Natural killer cell treated with Interleukin-12 subunit alpha and Interleukin-12 subunit beta and Interleukin-15 and Interleukin-18, amount 100 ng/mL, for 72 hours (primary cell): ENCODE results near the gene H6PD. TPM values are rescaled to one million over a fixed set of nuclear protein-coding genes. Genes with fewer than 3 reads are reported as not detected.
A peak's percentile ranks its signal among the peaks of the same experiment; 100 is the strongest.

Experiments used
- ATAC-seq, 2 donors: fragments of 150-1000 bp; cut with Tn5 transposase in 1 of 2; sonication (Bioruptor Pico), chemical (Tn5 transposase) in 1 of 2; 2 replicates each; pipeline ENCODE4 v1.10.0; 2021
- DNase-seq: peaks from one replicate; pipeline ENCODE4 v3.0.0; 2022; ENCODE audit warnings: low spot score
- H3K27ac Mint-ChIP-seq, 2 donors: 1 replicate in 1 of 2; 2 replicates in 1 of 2; pipeline ENCODE4 v1.8.0; 2022; ENCODE audit warnings: mixed read lengths in 2 of 2, mild to moderate bottlenecking in 1 of 2, moderate library complexity in 1 of 2
- H3K27me3 Mint-ChIP-seq, 2 donors: 1 replicate in 1 of 2; 2 replicates in 1 of 2; pipeline ENCODE4 v1.8.0; 2022; ENCODE audit warnings: mixed read lengths in 2 of 2
- H3K36me3 Mint-ChIP-seq: one replicate; pipeline ENCODE4 v1.8.0; 2022; ENCODE audit warnings: mixed read lengths
- H3K4me1 Mint-ChIP-seq, 2 donors: 1 replicate in 1 of 2; 2 replicates in 1 of 2; pipeline ENCODE4 v1.8.0; 2022; ENCODE audit warnings: low read depth in 2 of 2, mixed read lengths in 2 of 2, mild to moderate bottlenecking in 1 of 2
- H3K4me3 Mint-ChIP-seq: one replicate; pipeline ENCODE4 v1.8.0; 2022; ENCODE audit warnings: mixed read lengths
- H3K9me3 Mint-ChIP-seq: 2 replicates; pipeline ENCODE4 v1.8.0; 2022; ENCODE audit warnings: mixed read lengths
- total RNA-seq, 2 donors: library from RNA; stranded (reverse); gene quantifications; one replicate each; pipeline ENCODE4 v1.2.3, GENCODE V29; 2022

Gene H6PD, protein sequence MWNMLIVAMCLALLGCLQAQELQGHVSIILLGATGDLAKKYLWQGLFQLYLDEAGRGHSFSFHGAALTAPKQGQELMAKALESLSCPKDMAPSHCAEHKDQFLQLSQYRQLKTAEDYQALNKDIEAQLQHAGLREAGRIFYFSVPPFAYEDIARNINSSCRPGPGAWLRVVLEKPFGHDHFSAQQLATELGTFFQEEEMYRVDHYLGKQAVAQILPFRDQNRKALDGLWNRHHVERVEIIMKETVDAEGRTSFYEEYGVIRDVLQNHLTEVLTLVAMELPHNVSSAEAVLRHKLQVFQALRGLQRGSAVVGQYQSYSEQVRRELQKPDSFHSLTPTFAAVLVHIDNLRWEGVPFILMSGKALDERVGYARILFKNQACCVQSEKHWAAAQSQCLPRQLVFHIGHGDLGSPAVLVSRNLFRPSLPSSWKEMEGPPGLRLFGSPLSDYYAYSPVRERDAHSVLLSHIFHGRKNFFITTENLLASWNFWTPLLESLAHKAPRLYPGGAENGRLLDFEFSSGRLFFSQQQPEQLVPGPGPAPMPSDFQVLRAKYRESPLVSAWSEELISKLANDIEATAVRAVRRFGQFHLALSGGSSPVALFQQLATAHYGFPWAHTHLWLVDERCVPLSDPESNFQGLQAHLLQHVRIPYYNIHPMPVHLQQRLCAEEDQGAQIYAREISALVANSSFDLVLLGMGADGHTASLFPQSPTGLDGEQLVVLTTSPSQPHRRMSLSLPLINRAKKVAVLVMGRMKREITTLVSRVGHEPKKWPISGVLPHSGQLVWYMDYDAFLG
- 10 to 100 TPM; 14.1 to 15.1 TPM for total RNA-seq

DNA sequence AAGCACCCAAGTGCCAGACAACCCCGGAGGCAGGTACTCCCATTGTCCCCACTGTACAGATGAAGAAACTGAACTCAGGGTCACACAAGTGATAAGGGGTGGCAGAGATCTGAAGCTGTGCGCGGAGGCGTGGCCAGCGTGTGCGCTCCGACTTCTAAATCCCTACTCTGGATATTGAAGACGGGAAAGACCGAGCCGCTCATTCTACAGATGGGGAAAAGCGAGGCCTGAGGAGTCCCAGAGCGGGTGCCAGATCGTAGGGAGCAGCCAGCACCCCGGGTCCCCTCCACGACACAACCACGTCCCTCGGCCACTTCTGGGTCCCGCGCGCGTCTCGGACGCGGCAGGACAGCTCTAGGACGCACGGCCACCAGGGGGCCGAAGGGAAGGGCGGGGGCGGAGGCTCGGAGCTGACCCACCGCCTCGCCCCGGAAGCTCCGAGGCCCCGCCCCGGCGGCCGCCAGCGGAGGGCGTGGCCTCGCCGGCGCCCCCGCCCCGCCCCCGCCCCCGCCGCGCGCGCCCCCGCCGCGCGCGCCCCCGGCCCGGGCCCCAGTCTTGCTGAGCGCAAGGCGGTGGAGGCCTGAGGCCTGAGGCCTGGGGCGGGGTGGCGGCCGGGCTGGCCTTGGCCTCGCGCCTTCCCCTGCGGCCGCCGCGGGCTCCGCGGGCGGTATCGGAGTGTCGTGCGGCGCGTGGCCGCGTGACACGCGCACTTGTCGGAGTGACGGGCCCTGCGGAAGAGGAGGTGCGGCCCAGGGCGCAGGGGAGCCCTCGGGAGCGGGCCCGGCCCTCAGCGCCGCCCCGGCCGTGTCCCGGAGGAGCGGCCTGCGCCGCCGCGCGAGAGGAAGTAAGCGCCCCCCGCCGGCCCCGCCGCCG lies at the start of gene H6PD:
Gene H6PD (plus strand): TSS at position 552 of the 873 bp plus-strand sequence. CDS start 10,161 bp downstream, outside the sequence.
- peaks cover 24 to 45% of the 10 kb centered on the region in 2 donors for H3K4me1 Mint-ChIP-seq

DNA sequence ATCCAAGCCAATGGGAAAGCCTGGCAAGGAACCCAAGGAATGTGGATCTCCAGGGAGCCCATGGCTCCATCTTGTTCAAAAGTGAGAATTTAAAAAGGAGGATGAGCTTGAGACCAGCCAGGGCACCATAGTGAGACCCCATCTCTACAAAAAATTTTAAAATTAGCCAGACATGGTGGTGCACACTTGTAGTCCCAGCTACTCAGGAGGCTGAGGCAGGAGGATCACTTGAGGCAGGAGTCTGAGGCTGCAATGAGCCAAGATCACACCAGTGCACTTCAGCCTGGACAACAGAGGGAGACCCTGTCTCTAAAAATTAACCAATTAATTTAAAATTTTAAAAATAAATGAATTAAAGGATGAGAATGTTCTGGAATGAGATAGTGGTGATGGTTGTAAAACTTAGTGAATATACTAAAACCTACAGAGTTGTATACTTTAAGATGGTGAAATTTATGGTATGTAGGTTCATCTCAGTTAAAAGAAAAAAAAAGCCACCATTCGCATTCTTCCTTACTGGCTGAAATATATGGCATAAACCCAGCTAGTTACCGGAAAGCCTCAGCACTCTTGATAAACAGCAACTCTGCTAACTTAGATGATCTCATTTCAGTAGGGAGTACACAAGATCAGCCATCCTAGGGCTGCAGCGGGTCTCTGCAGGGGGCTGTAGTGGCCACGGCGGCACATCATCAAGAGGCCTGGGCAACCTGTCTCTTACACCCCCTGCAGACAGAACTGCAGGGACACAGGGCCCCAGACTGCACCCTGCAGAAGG lies 48.3 kb upstream of the H6PD start:
- ATAC-seq, result no peak
- Mint-ChIP-seq H3K4me1 (peaks cover 0 to 3% of the 10 kb centered on the region in 2 donors), H3K36me3 (no peaks in the 10 kb centered on the region), H3K27ac (no peak overlapping the region), H3K4me3 (no peak overlapping the region), H3K27me3 (peaks cover 10 to 13% of the 10 kb centered on the region in 2 donors), H3K9me3 (no peaks in the 10 kb centered on the region)
- no peak for DNase-seq

More for the DNA sequence above, at the start of gene H6PD:
- Mint-ChIP-seq H3K4me3 (peak within 1 kb of the TSS; percentile 89), H3K27me3 (no peaks in the 10 kb centered on the region), H3K27ac (peak within 1 kb of the TSS; percentile 82 to 88), H3K9me3 (no peaks in the 10 kb centered on the region), H3K36me3 (no peaks in the 10 kb centered on the region)
- DNase-seq, result peak; percentile 91
- peak; percentile 92 to 94 for ATAC-seq

DNA sequence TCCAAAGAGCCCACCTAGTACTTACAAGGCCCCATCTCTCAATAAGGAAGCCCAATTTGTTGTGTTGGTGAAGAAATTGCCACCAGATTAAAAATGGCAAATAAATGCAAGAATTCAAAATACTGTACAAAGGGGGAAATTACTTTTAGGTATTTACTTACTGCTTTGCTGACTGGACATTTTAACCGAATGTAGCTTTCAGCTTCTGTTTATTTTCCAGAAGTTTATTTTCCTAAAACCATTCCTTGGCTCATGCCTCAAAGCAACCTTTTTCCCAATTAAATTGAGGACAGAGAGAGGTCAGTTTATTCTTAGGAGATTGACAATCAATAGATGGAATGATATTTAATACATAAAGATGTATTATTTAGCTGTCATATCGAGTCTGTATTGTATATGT lies 47.6 kb upstream of the H6PD start:
- no peak overlapping the region for H3K4me3 Mint-ChIP-seq
- ATAC-seq (no peak), DNase-seq (no peak)
- H3K36me3 Mint-ChIP-seq, result no peaks in the 10 kb centered on the region
- H3K9me3 Mint-ChIP-seq, result no peaks in the 10 kb centered on the region
- H3K27me3 Mint-ChIP-seq, result peaks cover 6 to 12% of the 10 kb centered on the region in 2 donors
- no peak overlapping the region for H3K27ac Mint-ChIP-seq
- H3K4me1 Mint-ChIP-seq, result no peaks in the 10 kb centered on the region

DNA sequence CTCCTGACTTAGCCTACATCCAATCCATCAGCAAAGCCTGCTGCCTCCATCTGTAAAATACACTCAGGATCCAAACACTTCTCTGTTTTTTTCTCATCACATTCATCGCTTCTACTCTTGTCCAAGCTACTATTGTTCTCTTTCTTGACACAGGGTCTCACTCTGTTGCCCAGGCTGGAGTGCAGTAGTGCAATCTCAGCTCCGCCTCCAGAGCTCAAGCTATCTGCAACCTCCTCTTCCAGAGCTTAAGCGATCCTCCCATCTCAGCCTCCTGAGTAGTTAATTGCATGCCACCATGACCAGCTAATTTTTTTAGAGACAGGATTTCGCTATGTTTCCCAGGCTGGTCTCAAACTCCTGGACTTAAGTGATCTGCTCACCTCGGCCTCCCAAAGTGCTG lies 44.3 kb upstream of the H6PD start:
- Mint-ChIP-seq H3K9me3 (no peaks in the 10 kb centered on the region), H3K27ac (no peak overlapping the region), H3K4me1 (no peaks in the 10 kb centered on the region), H3K36me3 (no peaks in the 10 kb centered on the region), H3K4me3 (no peak overlapping the region), H3K27me3 (peaks cover 6 to 12% of the 10 kb centered on the region in 2 donors)
- DNase-seq (no peak), ATAC-seq (no peak)

DNA sequence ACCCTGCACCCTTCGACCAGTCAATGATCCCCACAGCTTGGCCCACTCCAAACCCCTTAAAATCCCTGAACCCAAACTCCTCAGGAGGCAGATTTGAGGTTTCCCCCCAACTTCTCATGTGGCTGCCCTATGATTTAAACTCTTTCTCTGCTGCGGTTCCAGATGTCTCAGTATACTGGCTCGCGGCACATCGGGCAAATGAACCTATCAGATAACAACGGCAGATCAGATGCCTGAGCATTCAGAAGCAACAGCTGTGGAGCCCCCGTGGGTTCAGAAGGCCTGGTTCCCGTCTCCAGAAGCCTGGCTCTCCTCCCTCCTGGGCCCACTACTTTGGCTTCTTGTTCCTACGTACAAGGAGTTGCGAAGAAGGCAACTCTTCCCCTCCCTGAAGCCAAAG lies 43.3 kb upstream of the H6PD start:
- ATAC-seq (no peak), DNase-seq (no peak)
- Mint-ChIP-seq H3K9me3 (no peaks in the 10 kb centered on the region), H3K36me3 (no peaks in the 10 kb centered on the region), H3K27ac (no peak overlapping the region), H3K4me3 (no peak overlapping the region), H3K27me3 (peaks cover 8 to 12% of the 10 kb centered on the region in 2 donors), H3K4me1 (peaks cover 1 to 2% of the 10 kb centered on the region in 2 donors)

- no peak overlapping the region for H3K27ac Mint-ChIP-seq
- peaks cover 18 to 20% of the 10 kb centered on the region in 2 donors for H3K27me3 Mint-ChIP-seq
- no peak overlapping the region for H3K4me3 Mint-ChIP-seq
- peaks cover 4 to 10% of the 10 kb centered on the region in 2 donors for H3K4me1 Mint-ChIP-seq
- H3K9me3 Mint-ChIP-seq, result no peaks in the 10 kb centered on the region
- H3K36me3 Mint-ChIP-seq, result no peaks in the 10 kb centered on the region
- ATAC-seq, result no peak
- DNase-seq, result no peak
These were observed 41.9 kb upstream of the H6PD start for GRCh38 chr1:9192578-9193232.

GRCh38 chr1:9193233-9193625 lies 41.3 kb upstream of the H6PD start:
- no peak for ATAC-seq
- Mint-ChIP-seq H3K36me3 (no peaks in the 10 kb centered on the region), H3K4me1 (peaks cover 4 to 10% of the 10 kb centered on the region in 2 donors), H3K9me3 (no peaks in the 10 kb centered on the region), H3K4me3 (no peak overlapping the region), H3K27ac (no peak overlapping the region), H3K27me3 (peaks cover 20 to 23% of the 10 kb centered on the region in 2 donors)
- no peak for DNase-seq

GRCh38 chr1:9194024-9194423 lies 40.5 kb upstream of the H6PD start:
- H3K27me3 Mint-ChIP-seq, result peaks cover 23 to 26% of the 10 kb centered on the region in 2 donors
- H3K27ac Mint-ChIP-seq, result no peak overlapping the region
- no peaks in the 10 kb centered on the region for H3K36me3 Mint-ChIP-seq
- H3K4me1 Mint-ChIP-seq, result peaks cover 4 to 10% of the 10 kb centered on the region in 2 donors
- no peak for ATAC-seq
- DNase-seq, result no peak
- no peak overlapping the region for H3K4me3 Mint-ChIP-seq
- H3K9me3 Mint-ChIP-seq, result no peaks in the 10 kb centered on the region

DNA sequence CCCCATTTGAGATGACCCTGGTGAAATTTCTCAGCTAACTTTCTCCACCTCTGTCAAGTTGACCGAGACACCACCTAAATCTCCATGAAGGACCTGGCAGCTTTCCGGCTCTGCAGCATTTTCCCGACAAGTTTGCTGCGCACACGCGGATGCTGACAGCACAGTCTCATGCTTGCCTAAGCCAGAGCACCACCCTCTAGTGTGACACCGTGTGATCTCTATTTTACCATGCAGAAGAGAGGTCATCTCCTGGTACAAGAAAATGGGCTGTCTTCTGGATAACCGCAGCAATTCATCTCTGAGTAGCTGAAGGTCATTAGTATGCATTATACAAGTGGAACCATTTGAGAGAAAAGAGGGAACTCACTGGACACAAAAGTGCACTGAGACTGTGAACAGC lies 38.9 kb upstream of the H6PD start:
- no peak overlapping the region for H3K4me3 Mint-ChIP-seq
- peaks cover 34 to 39% of the 10 kb centered on the region in 2 donors for H3K27me3 Mint-ChIP-seq
- H3K27ac Mint-ChIP-seq, result no peak overlapping the region
- H3K9me3 Mint-ChIP-seq, result no peaks in the 10 kb centered on the region
- H3K36me3 Mint-ChIP-seq, result no peaks in the 10 kb centered on the region
- no peak for DNase-seq
- ATAC-seq, result no peak
- H3K4me1 Mint-ChIP-seq, result peaks cover 4 to 10% of the 10 kb centered on the region in 2 donors

DNA sequence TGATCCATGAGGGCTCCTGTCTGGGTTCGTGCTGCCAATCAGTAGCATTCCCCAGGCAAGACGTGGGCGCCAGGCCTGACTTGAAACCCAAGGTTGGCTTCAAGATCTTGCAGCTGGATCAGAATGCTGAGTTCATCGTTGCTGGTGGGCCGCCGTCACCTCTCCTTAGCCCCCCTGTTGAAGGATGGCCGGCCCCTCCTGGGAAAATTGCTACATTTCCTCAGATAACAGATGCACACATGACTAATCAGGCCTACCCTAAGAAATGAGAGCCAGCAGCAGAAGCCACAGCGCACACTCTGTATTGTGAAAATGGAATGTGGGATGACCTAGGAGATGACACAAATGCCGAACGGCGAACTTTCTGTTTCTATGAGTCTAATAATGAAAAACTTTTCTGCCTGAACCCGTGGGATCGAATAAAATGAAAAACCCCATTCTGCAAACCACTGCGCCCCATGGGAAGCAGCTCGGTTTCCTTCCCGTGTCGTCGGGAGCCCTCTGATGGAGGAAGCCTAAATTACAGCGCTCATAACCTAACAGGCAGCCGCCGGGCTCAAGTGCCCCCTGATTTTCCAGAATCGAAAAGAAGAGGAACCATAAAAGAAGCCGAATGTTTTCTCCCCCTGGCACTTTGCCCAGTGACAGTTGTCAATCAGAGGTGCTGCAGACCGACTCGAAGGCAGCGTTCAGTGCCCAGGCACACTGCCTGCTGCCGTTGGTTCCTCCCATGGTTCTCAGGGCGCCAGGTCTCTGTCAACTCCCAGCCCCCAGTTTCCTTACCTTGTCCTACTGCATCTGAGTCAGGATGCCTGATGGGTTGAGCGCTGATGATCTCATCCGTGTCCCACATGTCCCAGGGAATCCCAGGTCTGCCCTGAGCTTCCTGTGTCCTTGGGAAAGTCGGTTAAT lies 38.2 kb upstream of the H6PD start:
- no peak for ATAC-seq
- Mint-ChIP-seq H3K4me3 (no peak overlapping the region), H3K4me1 (peaks cover 8 to 15% of the 10 kb centered on the region in 2 donors), H3K27ac (no peak overlapping the region), H3K27me3 (peaks cover 35 to 39% of the 10 kb centered on the region in 2 donors), H3K36me3 (no peaks in the 10 kb centered on the region), H3K9me3 (no peaks in the 10 kb centered on the region)
- no peak for DNase-seq

DNA sequence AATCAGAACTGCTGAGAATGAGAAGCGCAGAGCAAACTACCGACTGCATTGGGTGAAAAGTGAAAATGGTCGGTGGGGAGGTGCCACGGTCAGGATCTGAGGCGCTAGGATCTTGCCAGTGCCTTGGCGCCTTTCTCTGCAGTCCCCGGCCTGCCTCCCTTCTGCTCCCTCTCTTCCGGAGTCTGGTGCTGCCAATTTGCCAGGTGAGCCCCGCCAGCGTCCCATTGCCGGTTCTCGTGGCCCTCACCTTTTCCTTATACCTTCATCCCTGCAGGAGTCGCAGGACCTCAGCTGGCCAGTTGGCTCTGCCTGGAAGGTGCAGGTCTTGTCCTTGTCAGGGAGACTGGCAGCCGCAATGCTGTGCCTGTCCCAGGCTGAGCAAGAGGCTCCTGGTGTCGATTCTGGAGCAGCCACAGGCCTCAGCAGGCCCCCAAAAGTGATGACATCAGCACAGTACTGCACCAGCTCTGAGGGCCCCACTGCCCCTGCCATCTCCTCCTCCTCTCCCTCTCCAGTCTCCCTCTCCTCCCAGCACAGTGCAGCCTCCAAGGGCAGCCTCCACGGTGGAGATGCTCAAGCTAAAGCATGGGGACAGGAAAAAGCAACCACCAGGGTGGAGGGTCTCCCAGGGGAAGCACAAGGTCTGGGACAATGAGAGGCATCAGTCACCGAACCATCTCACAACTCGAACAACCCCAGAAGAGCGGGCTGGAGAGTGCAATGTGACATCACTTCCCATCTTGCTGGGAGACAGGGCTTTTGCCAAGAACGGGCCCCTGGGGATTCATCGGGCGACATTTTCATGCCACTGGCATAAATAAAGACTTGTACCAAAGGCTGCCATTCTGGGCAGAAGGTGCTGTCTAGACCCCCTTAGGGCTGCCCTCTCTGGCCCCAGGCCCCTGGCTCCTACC lies 37.1 kb upstream of the H6PD start:
- Mint-ChIP-seq H3K27ac (no peak overlapping the region), H3K9me3 (no peaks in the 10 kb centered on the region), H3K36me3 (no peaks in the 10 kb centered on the region), H3K4me3 (no peak overlapping the region), H3K27me3 (peaks cover 39 to 45% of the 10 kb centered on the region in 2 donors), H3K4me1 (peaks cover 11 to 15% of the 10 kb centered on the region in 2 donors)
- ATAC-seq, result no peak
- no peak for DNase-seq
